Progenitor cell of endocrine pancreas (in vitro differentiated cells): Measurements from ENCODE around the gene FAM83G. TPM values are rescaled to one million over a fixed set of nuclear protein-coding genes. Genes with fewer than 3 reads are reported as not detected.

Experiments
- DNase-seq: peaks from one replicate; pipeline ENCODE4 v3.0.0; 2021; ENCODE audit warnings: low spot score; ENCODE audit not compliant: unreplicated experiment
- H3K27ac Mint-ChIP-seq: 2 replicates; pipeline ENCODE4 v1.8.0; 2021; ENCODE audit warnings: mild to moderate bottlenecking, moderate library complexity, mixed read lengths
- H3K27me3 Mint-ChIP-seq: 2 replicates; pipeline ENCODE4 v1.8.0; 2021; ENCODE audit warnings: mixed read lengths
- H3K36me3 Mint-ChIP-seq: 2 replicates; pipeline ENCODE4 v1.8.0; 2022; ENCODE audit warnings: mixed read lengths; ENCODE audit not compliant: insufficient read depth
- H3K4me1 Mint-ChIP-seq: 2 replicates; pipeline ENCODE4 v1.8.0; 2021; ENCODE audit warnings: low read depth, mixed read lengths
- H3K4me3 Mint-ChIP-seq: 2 replicates; pipeline ENCODE4 v1.8.0; 2021; ENCODE audit warnings: low read depth, mild to moderate bottlenecking, moderate library complexity, mixed read lengths
- H3K9me3 Mint-ChIP-seq: 2 replicates; pipeline ENCODE4 v1.8.0; 2021; ENCODE audit warnings: low read depth, mixed read lengths
- CTCF ChIP-seq: fragments of 200-600 bp; sonication (generic); IDR thresholded peaks from one replicate; pipeline ENCODE4 v1.5.0; 2021; ENCODE audit warnings: antibody characterized with exemption, mild to moderate bottlenecking; ENCODE audit not compliant: unreplicated experiment
- total RNA-seq: library from RNA; stranded (reverse); gene quantifications from 2 replicates; pipeline ENCODE4 v1.2.1, GENCODE V29; 2021

FAM83G gene
- total RNA-seq, 1 donor from 2014 or later = 16.6 TPM

DNA sequence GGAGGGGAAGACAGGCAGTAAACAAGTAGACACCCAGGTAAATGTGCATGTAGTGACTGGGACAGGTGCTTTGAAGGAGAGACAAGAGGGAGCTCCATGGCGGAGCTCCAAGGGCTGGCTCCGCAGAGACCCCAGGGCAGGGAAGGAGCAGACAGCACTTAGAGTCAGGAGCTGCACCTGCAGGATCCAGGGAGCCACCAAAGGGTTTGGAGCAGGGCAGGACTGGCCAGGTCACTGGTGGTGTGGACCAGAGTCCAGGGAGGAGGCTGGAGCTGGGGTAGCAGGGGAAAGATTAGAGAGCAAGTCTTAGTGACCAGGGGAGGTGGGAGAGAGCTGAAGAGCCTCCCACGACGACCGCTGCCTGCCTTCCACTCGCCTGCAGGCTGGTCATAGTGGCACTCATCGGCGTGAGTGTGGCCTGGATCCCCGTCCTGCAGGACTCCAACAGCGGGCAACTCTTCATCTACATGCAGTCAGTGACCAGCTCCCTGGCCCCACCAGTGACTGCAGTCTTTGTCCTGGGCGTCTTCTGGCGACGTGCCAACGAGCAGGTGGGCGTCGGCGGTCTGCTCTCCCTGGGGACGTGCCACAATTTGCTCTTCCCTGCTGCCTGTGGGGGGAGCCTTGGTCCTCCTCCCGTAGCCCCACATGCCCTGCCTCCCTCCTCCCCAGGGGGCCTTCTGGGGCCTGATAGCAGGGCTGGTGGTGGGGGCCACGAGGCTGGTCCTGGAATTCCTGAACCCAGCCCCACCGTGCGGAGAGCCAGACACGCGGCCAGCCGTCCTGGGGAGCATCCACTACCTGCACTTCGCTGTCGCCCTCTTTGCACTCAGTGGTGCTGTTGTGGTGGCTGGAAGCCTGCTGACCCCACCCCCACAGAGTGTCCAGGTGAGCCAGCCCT, 14.7 kb upstream of the FAM83G start:
- no peak for TF ChIP-seq CTCF
- Mint-ChIP-seq H3K4me3 (no peak overlapping the region), H3K36me3 (no peaks in the 10 kb centered on the region), H3K27ac (no peak overlapping the region), H3K27me3 (peaks cover 16% of the 10 kb centered on the region), H3K9me3 (no peaks in the 10 kb centered on the region), H3K4me1 (no peaks in the 10 kb centered on the region)
- no peak for DNase-seq

DNA sequence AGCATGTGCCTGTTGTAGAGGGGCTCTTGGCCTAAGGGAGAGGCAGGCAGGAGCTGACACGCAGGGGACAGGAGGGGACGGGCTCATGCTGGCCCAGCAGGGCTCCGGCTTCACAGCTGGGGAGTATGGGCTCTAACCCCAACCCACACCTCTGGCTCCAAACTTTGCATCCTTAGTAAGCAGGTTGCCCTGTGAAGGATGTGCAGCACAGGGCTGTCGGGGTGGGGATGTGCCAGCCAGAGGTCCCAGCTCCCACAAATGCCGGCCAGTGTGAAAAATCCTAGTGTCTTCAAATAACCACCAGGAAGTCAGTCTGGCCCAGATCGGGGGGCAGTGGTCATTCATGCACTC, 14.0 kb upstream of the FAM83G start:
- Mint-ChIP-seq H3K27ac (no peak overlapping the region), H3K4me1 (no peaks in the 10 kb centered on the region), H3K27me3 (peaks cover 16% of the 10 kb centered on the region), H3K36me3 (no peaks in the 10 kb centered on the region), H3K9me3 (no peaks in the 10 kb centered on the region), H3K4me3 (no peak overlapping the region)
- TF ChIP-seq CTCF = no peak
- DNase-seq = no peak

- no peak for DNase-seq
- H3K4me1 Mint-ChIP-seq = no peaks in the 10 kb centered on the region
- peaks cover 16% of the 10 kb centered on the region for H3K27me3 Mint-ChIP-seq
- no peak for TF ChIP-seq CTCF
- no peak overlapping the region for H3K4me3 Mint-ChIP-seq
- H3K27ac Mint-ChIP-seq = no peak overlapping the region
- H3K9me3 Mint-ChIP-seq = no peaks in the 10 kb centered on the region
- H3K36me3 Mint-ChIP-seq = no peaks in the 10 kb centered on the region
Measured at GRCh38 chr17:19017804-19018599, 13.4 kb upstream of the FAM83G start.

- Mint-ChIP-seq H3K36me3 (no peaks in the 10 kb centered on the region), H3K27ac (no peak overlapping the region), H3K4me1 (no peaks in the 10 kb centered on the region), H3K27me3 (peaks cover 16% of the 10 kb centered on the region), H3K4me3 (no peak overlapping the region), H3K9me3 (no peaks in the 10 kb centered on the region)
- no peak for DNase-seq
- no peak for TF ChIP-seq CTCF
Measured at GRCh38 chr17:19017401-19017800, 12.8 kb upstream of the FAM83G start.

GRCh38 chr17:19016881-19017280, 12.3 kb upstream of the FAM83G start:
- Mint-ChIP-seq H3K9me3 (no peaks in the 10 kb centered on the region), H3K36me3 (no peaks in the 10 kb centered on the region), H3K4me1 (no peaks in the 10 kb centered on the region), H3K27me3 (peaks cover 16% of the 10 kb centered on the region), H3K27ac (no peak overlapping the region), H3K4me3 (no peak overlapping the region)
- TF ChIP-seq CTCF = no peak
- no peak for DNase-seq
